AG09319 (cell line): ENCODE measurements around the gene MRC2.

Experiments
- DNase-seq: peaks from one replicate; pipeline ENCODE4 v3.0.0-alpha.2; 2010; ENCODE audit warnings: low read depth; ENCODE audit errors: extremely low read depth
- TF ChIP-seq, protein P1 (sequence below): IDR thresholded peaks from 2 replicates; pipeline ENCODE4 v1.5.1; 2011; ENCODE audit warnings: low read depth, mild to moderate bottlenecking, inconsistent platforms, low read length, moderate library complexity

The MRC2 gene, protein sequence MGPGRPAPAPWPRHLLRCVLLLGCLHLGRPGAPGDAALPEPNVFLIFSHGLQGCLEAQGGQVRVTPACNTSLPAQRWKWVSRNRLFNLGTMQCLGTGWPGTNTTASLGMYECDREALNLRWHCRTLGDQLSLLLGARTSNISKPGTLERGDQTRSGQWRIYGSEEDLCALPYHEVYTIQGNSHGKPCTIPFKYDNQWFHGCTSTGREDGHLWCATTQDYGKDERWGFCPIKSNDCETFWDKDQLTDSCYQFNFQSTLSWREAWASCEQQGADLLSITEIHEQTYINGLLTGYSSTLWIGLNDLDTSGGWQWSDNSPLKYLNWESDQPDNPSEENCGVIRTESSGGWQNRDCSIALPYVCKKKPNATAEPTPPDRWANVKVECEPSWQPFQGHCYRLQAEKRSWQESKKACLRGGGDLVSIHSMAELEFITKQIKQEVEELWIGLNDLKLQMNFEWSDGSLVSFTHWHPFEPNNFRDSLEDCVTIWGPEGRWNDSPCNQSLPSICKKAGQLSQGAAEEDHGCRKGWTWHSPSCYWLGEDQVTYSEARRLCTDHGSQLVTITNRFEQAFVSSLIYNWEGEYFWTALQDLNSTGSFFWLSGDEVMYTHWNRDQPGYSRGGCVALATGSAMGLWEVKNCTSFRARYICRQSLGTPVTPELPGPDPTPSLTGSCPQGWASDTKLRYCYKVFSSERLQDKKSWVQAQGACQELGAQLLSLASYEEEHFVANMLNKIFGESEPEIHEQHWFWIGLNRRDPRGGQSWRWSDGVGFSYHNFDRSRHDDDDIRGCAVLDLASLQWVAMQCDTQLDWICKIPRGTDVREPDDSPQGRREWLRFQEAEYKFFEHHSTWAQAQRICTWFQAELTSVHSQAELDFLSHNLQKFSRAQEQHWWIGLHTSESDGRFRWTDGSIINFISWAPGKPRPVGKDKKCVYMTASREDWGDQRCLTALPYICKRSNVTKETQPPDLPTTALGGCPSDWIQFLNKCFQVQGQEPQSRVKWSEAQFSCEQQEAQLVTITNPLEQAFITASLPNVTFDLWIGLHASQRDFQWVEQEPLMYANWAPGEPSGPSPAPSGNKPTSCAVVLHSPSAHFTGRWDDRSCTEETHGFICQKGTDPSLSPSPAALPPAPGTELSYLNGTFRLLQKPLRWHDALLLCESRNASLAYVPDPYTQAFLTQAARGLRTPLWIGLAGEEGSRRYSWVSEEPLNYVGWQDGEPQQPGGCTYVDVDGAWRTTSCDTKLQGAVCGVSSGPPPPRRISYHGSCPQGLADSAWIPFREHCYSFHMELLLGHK (N-terminal part only)

DNA sequence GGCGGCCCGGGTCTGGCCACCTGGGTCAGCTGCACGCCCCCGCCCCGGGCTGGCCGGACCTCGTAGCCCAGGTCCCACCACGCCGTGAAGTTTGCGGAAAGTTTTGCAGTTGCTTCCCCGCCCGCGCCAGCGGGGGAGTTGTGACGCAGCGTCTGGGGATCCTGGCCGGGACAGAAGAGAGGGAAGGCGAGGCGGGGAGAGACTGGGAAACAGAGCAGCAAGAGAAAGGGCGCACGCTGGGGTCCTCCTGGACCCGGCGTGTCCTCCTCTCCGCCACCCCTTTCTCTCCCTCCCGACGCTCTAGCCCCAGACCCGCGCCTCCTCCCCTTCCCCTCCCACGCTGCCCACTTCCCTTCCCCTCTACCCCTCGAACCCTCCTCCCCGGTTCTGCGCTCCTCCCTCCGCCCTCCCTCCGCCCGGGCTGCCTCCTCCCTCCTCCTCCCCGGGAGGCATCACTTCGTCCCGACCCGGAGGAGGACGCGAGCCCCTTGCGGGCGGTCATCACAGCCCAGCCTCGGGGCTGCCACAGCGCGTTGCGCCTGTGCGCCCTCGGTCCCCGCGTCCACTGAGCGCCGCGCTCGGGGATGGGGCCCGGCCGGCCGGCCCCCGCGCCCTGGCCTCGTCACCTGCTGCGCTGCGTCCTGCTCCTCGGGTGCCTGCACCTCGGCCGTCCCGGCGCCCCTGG lies at the start of gene MRC2:
Gene MRC2 (plus strand): TSS at position 452 of the 685 bp plus-strand sequence. CDS start 133 bp downstream, at position 585.
- TF ChIP-seq, protein P1, sequence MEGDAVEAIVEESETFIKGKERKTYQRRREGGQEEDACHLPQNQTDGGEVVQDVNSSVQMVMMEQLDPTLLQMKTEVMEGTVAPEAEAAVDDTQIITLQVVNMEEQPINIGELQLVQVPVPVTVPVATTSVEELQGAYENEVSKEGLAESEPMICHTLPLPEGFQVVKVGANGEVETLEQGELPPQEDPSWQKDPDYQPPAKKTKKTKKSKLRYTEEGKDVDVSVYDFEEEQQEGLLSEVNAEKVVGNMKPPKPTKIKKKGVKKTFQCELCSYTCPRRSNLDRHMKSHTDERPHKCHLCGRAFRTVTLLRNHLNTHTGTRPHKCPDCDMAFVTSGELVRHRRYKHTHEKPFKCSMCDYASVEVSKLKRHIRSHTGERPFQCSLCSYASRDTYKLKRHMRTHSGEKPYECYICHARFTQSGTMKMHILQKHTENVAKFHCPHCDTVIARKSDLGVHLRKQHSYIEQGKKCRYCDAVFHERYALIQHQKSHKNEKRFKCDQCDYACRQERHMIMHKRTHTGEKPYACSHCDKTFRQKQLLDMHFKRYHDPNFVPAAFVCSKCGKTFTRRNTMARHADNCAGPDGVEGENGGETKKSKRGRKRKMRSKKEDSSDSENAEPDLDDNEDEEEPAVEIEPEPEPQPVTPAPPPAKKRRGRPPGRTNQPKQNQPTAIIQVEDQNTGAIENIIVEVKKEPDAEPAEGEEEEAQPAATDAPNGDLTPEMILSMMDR, result no peak
- no peak for DNase-seq

DNA sequence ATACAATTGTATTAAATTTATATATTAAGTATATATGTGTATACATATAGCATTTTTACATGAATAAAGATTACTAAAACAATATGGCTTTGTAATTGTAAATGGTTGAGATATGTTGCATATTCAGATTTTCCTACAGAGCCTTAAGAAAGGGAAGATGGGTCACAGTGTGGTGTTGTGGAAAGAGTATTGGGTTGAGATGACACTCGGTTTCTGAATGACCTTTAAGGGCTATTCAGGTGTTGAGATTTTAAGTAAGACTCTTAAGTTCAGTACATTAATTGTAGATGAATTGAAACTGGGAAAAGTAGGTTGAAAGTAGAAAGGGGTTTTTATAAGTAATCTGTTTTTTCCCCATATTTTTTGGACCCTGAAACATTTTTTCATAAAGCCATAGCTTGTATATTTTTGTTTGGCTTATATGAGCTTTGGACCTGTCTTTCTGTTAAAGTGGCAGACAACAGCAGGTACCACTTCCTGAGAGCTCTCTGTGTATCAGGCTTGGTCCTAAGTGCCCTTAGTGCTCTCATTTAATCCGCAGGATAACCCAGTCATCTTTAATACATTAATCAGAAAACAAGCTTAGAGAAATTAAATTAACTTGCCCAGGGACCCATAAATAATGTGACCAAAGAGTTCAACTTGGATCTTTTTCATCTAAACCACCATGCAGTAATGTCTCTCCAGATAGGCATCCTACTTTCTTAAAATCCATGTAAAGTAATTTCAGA lies 48.5 kb upstream of the MRC2 start:
- no peak for DNase-seq
- TF ChIP-seq, protein P1, result no peak

DNA sequence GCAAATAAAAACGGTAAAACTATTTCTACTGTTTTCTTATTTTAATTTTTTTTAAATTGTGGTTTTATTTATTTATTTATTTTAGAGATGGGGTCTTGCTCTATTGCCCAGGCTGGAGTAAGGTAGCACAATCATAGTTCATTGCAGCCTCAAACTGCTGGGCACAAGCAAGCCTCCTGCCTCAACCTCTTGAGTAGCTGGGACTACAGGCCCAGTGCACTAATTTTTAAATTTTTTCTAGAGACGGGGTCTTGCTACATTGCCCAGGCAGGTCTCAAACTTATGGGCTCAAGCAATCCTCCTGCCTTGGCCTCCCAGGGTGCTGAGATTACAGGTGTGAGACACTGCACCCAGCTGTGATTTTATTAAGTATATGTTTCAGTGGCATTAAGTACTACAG lies 46.5 kb upstream of the MRC2 start:
- no peak for DNase-seq
- TF ChIP-seq, protein P1, result no peak

DNA sequence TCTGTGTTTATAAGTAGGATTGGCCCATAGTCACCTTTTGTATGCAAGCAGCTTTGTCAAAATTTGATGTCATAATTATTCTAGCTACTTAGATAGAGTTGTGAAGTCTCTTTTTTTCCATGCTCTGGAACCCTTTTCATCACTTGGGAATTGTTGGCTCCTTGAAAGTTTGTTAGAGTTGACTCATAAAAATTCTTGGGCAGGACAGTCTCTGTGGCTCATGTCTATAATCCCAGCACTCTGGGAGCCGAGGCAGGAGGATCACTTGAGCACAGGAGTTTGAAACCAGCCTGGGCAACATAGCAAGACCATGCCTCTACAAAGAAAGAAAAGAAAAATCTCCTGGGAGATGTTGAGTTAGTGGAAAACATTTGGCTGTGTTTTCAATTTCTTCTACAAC lies 45.7 kb upstream of the MRC2 start:
- TF ChIP-seq, protein P1, result no peak
- DNase-seq, result no peak

DNA sequence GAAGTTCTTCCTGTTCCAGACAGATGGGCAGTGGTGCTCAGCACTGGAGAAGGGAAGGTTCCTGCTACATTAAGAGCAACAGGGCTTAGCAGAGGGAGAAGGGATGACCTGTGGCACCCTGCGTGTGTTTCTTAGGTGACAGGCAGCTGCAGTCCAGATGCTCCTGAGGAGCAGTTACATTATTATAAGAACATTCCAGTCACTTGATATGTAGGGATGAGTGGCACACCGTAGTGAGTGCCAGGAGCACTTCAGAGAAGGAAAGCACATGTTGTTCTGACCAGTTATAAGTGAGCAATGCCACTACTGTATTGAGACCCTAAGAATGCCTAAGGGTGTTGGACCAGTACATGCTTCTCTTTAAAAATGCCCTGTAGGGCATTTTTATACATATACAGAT lies 39.9 kb upstream of the MRC2 start:
- TF ChIP-seq, protein P1, result no peak
- DNase-seq, result no peak

DNA sequence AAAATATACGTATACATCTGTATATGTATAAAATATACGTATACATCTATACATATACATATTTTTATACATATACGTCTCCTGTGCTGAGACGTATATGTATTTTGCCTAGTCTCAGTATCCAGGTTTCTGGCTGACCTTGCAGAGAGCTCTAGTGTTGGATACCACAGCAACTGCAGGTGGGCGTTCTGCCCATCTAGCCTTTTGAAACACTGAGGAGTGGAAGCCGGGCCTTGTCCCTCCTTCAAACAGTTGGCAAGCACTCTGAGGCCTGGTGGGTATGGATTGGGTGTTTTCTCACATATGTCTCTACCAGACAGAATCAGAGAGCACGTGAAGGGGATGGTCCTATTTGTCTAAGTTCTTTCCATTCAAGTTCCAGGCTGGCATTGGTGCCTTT lies 39.4 kb upstream of the MRC2 start:
- TF ChIP-seq, protein P1, result no peak
- DNase-seq, result no peak
